Hindlimb muscle (tissue), 1 donor: ENCODE data around the gene ARHGAP8. TPM values are rescaled to one million over a fixed set of nuclear protein-coding genes. Genes with fewer than 3 reads are reported as not detected.

Experiments
- DNase-seq: peaks from one replicate; pipeline ENCODE4 v3.0.0-alpha.2; 2013
- polyA plus RNA-seq: library from polyadenylated mRNA; unstranded; fragments of 120-200 nt; gene quantifications from one replicate; pipeline ENCODE4 v1.2.1, GENCODE V29; 2013; ENCODE audit not compliant: insufficient read length

ARHGAP8 gene
- polyA plus RNA-seq, 1 donor = 0.99 TPM

- no peak for DNase-seq
Observed at GRCh38 chr22:44862281-44862680, 109.9 kb downstream of the ARHGAP8 start.

GRCh38 chr22:44862981-44863860 lies 110.8 kb downstream of the ARHGAP8 start:
- DNase-seq = no peak

GRCh38 chr22:44865193-44866057 lies 113.0 kb downstream of the ARHGAP8 start:
- no peak for DNase-seq

GRCh38 chr22:44869196-44869595 lies 116.8 kb downstream of the ARHGAP8 start:
- no peak for DNase-seq

- no peak for DNase-seq
Observed at GRCh38 chr22:44870021-44870420, 117.6 kb downstream of the ARHGAP8 start.

- DNase-seq = no peak
Observed at GRCh38 chr22:44871782-44872181, 119.4 kb downstream of the ARHGAP8 start.

GRCh38 chr22:44876921-44877320 lies 124.5 kb downstream of the ARHGAP8 start:
- DNase-seq = no peak

- DNase-seq = no peak
Observed at GRCh38 chr22:44878483-44879300, 126.3 kb downstream of the ARHGAP8 start.

- DNase-seq = no peak
Observed at GRCh38 chr22:44879301-44879680, 126.9 kb downstream of the ARHGAP8 start.

GRCh38 chr22:44880610-44881290 lies 128.4 kb downstream of the ARHGAP8 start:
- no peak for DNase-seq

GRCh38 chr22:44881624-44882023 lies 129.2 kb downstream of the ARHGAP8 start:
- no peak for DNase-seq

- DNase-seq = no peak
Observed at GRCh38 chr22:44882226-44882905, 130.0 kb downstream of the ARHGAP8 start.

GRCh38 chr22:44883011-44883421 lies 130.6 kb downstream of the ARHGAP8 start:
- DNase-seq = no peak

GRCh38 chr22:44884562-44884961 lies 132.2 kb downstream of the ARHGAP8 start:
- no peak for DNase-seq

- DNase-seq = no peak
Observed at GRCh38 chr22:44884968-44885805, 132.8 kb downstream of the ARHGAP8 start.

GRCh38 chr22:44885806-44886360 lies 133.5 kb downstream of the ARHGAP8 start:
- DNase-seq = no peak

- DNase-seq = no peak
Observed at GRCh38 chr22:44887941-44888366, 135.6 kb downstream of the ARHGAP8 start.

- DNase-seq = no peak
Observed at GRCh38 chr22:44888491-44889254, 136.3 kb downstream of the ARHGAP8 start.

GRCh38 chr22:44889255-44889878 lies 137.0 kb downstream of the ARHGAP8 start:
- no peak for DNase-seq
